HG02981 (cell line): ENCODE measurements around the gene MTIF3.
"Not testable (repeated sequence)": the region's sequence is repeated elsewhere in the genome, so short reads cannot be mapped to it uniquely, and the experiment has no call there.

Source experiments
- ATAC-seq: cut with Tn5 transposase; IDR thresholded peaks from one replicate; pipeline ENCODE4 v1.9.1; 2021; ENCODE audit warnings: mild to moderate bottlenecking, moderate library complexity; ENCODE audit not compliant: unreplicated experiment

The MTIF3 gene

DNA sequence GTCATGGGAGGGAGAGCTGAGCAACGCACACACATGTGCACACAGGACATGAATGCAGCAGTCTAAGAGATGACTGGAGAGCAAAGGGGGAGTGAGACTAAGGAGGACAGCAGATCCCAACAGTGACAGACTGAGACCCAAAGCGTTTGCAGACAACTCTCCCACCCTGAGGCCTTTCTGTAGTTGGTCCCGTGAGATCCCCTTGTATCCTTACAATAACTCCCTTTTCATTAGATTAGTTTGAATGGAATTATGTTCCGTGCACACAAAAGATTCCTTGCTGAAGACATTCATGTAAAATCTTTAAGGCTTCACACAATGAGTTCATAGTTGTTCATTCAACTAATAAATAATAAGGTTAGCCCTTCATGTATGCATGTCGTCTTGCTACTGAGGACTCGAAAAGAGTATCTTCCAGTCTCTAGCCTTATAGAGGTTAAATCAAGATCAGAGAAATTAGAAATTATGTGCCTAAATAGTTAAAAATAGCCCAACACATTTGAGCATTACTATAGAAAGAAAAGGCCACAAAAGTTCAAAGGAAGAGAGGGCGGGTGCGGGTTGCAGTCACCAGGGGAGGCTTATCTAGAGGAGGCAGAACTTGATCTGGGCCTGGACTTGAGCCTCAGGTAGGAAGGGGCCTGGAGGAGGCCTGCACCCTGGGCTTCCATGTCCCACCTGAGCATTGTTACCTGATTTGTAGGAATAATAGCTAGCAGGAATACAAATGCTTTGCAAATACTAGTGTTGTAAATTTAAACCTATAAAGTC is 29.1 kb downstream of the MTIF3 start:
- ATAC-seq = no peak

- no peak for ATAC-seq
Observed at GRCh38 chr13:27419328-27419727, 31.0 kb downstream of the MTIF3 start.

- no peak for ATAC-seq
Observed at GRCh38 chr13:27415116-27415515, 35.2 kb downstream of the MTIF3 start.

- no peak for ATAC-seq
Observed at GRCh38 chr13:27411341-27411740, 39.0 kb downstream of the MTIF3 start.

DNA sequence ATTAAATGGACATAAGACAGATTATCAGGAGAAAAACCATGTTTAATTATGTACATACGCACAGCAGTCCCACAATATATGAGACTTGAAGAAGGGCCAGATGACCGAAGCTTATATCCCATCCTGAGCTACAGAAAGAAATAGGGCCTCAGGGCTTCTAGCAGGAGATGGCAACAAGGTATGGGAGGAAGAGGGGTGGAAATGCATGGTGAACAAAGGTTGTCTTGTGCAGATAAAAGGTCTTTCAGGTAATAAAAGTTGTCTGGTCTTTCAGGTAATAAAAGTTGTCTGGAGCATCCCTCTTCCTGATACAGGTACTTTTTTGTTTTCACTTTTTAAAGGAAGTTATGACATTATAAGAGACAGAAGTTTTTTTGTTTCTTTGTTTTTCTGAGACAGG is 41.4 kb downstream of the MTIF3 start:
- no peak for ATAC-seq

- ATAC-seq = no peak
Observed at GRCh38 chr13:27408074-27408473, 42.3 kb downstream of the MTIF3 start.

DNA sequence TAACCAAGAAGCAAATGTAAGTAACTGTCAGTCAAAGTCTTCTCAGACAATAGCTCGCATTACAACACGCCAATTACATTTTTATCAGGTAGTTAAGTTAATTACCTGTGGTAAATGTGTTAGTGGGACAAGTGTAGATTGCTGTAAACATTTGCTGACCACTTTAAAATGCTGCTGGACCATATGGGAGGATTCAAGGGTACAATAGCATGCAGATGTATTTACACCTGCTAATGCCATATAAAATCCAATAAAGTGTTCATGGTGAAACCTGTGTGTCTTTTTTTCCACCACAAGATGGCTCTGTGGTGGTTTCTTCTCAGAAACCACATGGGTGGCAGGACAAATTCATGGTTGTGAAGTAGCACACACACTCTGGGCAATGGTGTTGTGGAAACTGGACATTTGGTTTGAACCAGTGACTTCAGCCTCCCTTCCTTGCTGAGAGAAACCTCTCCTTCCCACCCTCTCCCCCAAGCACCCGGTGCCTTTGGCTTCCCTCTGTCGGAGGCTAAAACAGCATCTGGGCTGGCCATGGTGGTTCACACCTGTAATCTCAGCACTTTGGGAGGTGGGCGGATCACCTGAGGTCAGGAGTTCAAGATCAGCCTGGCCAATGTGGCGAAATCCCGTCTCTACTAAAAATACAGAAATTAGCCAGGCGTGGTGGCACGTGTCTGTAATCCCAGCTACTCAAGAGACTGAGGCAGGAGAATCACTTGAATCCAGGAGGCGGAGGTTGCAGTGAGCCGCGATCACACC is 44.0 kb downstream of the MTIF3 start:
- ATAC-seq = no peak

GRCh38 chr13:27405546-27406134 is 44.7 kb downstream of the MTIF3 start:
- ATAC-seq = no peak

DNA sequence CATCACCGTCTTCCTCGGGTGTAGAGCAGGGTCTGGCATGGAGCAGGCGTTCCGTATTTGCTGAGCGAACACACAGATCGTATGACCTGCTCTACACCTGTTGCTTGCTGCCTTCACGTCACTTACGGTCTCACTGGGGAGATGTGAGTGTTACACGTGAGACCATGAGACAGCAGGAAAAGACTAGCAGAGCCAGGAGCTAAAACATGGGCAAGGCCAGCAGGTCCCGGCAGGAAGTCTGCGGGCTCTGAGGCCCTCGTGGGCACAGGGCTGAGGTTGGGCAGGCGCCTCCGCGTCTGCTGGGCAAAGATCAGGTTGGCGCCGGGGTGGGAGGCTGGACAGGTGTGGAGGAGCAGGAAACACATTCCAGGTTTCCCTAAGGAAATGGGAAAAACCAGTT is 45.7 kb downstream of the MTIF3 start:
- no peak for ATAC-seq

GRCh38 chr13:27403727-27404385 is 46.5 kb downstream of the MTIF3 start:
- ATAC-seq = no peak

DNA sequence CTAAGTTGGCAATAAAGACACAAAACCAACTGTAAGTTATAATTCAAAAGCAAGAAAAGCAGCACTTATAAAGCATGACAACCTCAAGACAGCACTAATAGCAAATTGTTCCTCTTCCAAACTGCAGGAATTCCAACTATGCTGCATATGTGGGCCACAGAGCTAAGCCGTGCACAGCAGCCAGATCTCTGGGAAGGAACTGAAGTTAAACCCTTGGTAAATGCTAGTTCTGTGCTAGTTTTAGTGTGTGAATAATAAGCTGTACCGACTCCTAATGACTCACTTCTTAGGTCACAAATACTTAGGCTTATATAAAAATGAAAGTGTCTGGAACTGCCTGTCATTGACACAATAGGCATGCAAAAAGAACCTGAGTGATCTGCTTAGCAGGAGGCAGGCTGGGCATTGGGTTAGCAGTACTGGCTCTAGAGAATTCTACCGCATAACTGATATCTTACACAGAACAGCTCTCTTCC is 47.1 kb downstream of the MTIF3 start:
- ATAC-seq = no peak

DNA sequence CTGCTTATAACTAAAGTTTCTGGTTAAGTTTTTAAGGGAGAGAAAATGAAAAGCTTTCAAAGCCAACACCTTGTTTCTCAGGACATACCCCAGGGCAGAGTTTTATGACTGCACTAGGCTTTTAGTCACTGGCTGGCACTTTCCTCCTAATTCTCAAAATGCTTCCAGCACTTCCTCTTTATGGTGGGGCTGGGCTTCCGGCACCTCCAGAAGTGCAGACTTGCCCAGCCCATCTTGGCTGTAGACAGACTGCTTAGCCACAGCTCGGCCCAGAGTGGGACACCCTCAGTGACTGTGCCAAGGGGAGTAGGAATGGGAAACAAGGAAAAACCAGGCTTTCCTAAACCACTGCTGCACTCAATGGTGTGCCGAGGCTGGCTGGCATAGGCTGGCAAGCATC is 49.2 kb downstream of the MTIF3 start:
- ATAC-seq = no peak

GRCh38 chr13:27400405-27400804 is 50.0 kb downstream of the MTIF3 start:
- ATAC-seq = not testable (repeated sequence)

- no peak for ATAC-seq
Observed at GRCh38 chr13:27398360-27398759, 52.0 kb downstream of the MTIF3 start.

- no peak for ATAC-seq
Observed at GRCh38 chr13:27396252-27396846, 54.0 kb downstream of the MTIF3 start.

GRCh38 chr13:27395007-27395510 is 55.3 kb downstream of the MTIF3 start:
- ATAC-seq = no peak

- no peak for ATAC-seq
Observed at GRCh38 chr13:27393101-27393500, 57.3 kb downstream of the MTIF3 start.

GRCh38 chr13:27391471-27391870 is 58.9 kb downstream of the MTIF3 start:
- no peak for ATAC-seq

GRCh38 chr13:27389891-27390290 is 60.5 kb downstream of the MTIF3 start:
- no peak for ATAC-seq

- no peak for ATAC-seq
Observed at GRCh38 chr13:27388241-27388640, 62.1 kb downstream of the MTIF3 start.
